GM10248 (cell line): ENCODE data around the gene STARD13.

Experiments
- CTCF ChIA-PET: fragments of 300-600 bp; sonication (Branson Sonifier 250); formaldehyde crosslinking; extraction: SDS; loops from one replicate; lab custom pipeline; 2021; ENCODE audit warnings: antibody characterized with exemption; lab: Yijun Ruan, JAX
- POLR2A ChIA-PET: fragments of 350-650 bp; sonication (Branson Sonifier 250); formaldehyde crosslinking; extraction: SDS; loops from one replicate; lab custom pipeline; 2020; ENCODE audit warnings: antibody characterized with exemption; lab: Yijun Ruan, JAX
- DNase-seq: peaks from one replicate; pipeline ENCODE4 v3.0.0; 2012; ENCODE audit errors: extremely low spot score
- TF ChIP-seq, protein P1 (sequence below): IDR thresholded peaks from 2 replicates; pipeline ENCODE4 v1.5.1; 2012; ENCODE audit warnings: mild to moderate bottlenecking, low read depth; ENCODE audit errors: extremely low read depth, missing control alignments, control extremely low read depth

Gene STARD13

DNA sequence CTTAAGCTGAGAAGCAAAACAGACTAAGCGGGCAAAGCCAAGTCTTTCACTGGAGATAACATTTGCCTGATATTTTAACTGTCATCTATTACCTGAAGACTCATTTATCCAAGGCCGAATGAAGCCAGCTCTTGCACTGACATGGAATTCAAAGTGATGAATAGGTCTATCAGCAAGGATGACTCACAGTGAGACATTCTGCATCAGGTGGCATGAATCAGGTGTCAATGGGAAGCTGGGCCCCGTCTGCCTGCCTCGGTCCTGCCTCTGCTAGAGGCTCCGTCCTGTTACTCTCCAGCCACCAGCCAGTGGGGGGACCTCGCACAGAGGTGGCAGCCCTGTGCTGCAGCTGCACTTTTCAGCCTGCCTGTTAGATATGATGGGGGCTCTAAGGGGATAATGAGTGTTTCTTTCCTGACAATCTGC, 23.5 kb downstream of the STARD13 start:
- CTCF ChIA-PET = interaction anchor here (0.8 to 1.2 kb wide), 2 partner anchors 185 to 191 kb away, joined by 3 to 4 read pairs; no protein-coding TSS in a partner anchor
- POLR2A ChIA-PET = interaction anchor here (0.6 kb wide), 1 partner anchor 11 kb away, joined by 3 read pairs; no protein-coding TSS in a partner anchor
- no peak for DNase-seq
- TF ChIP-seq, protein P1, sequence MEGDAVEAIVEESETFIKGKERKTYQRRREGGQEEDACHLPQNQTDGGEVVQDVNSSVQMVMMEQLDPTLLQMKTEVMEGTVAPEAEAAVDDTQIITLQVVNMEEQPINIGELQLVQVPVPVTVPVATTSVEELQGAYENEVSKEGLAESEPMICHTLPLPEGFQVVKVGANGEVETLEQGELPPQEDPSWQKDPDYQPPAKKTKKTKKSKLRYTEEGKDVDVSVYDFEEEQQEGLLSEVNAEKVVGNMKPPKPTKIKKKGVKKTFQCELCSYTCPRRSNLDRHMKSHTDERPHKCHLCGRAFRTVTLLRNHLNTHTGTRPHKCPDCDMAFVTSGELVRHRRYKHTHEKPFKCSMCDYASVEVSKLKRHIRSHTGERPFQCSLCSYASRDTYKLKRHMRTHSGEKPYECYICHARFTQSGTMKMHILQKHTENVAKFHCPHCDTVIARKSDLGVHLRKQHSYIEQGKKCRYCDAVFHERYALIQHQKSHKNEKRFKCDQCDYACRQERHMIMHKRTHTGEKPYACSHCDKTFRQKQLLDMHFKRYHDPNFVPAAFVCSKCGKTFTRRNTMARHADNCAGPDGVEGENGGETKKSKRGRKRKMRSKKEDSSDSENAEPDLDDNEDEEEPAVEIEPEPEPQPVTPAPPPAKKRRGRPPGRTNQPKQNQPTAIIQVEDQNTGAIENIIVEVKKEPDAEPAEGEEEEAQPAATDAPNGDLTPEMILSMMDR = no peak

DNA sequence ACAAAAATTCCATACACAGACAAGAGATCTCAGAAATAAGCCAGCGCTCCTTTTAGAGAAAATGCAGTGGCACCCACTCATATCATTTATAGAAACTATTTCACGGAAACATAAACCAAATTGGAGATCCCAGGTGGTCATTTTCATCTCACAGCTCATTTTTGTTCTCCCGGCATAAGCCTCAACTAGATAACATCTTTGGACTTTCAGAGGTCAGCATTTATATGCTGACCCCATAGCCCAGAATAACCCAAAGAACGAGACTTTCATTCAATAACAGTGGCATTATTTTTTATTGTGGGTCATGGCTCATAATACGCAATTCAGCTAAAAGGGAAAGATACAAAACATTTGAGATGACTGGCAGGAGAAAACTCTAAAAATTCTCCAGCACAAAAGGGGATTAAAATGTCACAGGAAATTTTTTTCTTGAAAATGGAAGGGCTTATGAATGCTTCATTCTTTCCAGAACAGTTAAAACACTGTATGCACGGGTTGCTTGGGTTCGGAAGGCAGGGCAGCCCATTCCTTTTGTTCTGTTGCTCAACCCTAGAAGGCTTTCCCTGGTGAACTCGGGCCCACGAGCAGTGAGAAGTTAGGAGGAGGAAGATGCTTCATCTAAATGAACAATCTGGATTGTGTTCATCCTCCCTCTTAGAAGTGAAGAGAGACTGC, 24.0 kb downstream of the STARD13 start:
- TF ChIP-seq, protein P1 = no peak
- DNase-seq = no peak
- ChIA-PET POLR2A (no interaction called here), CTCF (interaction anchor here (0.6 to 1.5 kb wide), 4 partner anchors 9 to 192 kb away, joined by 3 to 4 read pairs (median 4); no protein-coding TSS in a partner anchor)

DNA sequence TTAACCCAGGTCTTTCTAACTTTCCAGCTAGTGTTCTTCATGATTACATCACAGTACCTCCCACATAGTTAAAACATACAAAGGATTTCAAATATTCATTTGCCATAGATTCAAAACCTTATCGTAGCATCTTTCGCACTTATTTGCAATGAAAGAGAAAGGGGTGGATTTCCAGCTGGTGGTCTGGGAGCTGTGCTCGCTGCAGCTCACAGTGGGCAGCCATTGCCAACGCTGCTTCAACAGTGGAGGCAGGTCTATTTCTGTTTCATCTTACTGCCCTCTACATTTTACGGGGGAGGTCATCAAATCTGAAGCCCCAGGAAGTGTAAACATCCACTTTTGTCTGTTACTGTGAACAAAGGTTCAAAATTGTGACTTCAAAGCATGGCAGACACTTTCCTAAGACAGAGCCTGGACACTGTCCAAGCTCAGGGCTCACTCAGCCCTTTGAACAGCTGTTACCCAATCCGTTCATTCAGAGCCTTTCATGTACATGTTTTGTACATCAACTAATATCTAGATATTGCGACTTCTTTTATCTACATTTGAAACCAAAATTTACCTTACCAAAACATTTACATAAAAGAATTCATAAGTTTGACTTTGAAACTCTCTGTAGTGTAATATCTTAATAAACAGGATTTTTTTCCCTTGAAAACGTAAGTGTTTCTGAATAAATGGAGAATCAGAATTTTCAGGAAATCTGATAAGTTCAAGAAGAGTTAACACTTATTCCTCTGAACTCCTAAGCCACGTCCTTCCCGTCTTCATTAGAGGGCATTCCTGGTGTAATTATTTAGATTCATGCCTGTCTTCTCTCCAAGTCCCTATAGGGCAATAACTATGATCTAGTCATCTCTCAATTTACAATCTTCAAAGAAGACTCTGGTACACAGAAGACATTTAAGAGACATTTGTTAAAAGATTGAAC, 25.1 kb downstream of the STARD13 start:
- DNase-seq = no peak
- POLR2A ChIA-PET = no interaction called here
- TF ChIP-seq, protein P1 = no peak
- CTCF ChIA-PET = interaction anchor here (0.6 to 1.5 kb wide), 2 partner anchors 10 to 19 kb away, joined by 3 to 4 read pairs; no protein-coding TSS in a partner anchor

DNA sequence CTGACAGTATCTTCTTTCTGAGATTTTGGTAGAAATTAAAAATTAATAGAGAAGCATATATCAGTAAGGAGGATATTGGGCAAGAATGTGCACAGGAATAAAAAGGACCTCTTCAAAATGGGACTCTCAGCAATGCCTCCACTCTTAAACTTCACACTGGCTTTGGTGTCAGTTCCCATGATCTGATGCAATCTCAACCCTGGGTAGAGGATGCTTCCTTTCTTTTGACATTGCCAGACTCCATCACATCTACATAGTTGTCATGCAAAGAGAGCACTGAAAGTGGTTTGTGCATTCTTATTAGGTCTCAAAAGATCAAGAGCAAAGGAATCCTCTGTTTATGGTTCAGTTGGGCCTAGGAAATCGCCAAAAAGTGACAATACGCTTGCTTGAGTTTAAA, 26.3 kb downstream of the STARD13 start:
- ChIA-PET POLR2A (no interaction called here), CTCF (no interaction called here)
- TF ChIP-seq, protein P1 = no peak
- no peak for DNase-seq

DNA sequence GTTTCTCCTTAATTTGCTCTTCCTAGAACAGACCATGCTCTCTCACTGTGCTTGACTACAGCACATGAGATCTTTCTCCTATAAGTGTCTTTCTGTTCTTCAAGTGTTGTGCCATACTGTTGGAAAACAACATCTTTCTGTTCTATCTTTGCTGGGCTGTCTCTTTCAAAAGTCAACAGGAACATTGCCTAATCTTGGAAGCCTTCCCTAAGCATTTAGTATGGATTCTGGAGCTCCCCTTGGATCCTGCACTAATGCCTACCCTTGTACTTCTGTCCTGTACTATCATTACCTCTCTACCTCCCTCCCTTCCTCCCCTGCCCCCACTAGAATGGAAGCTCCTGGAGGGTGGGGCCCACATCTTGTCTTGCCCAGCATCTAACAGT, 26.8 kb downstream of the STARD13 start:
- CTCF ChIA-PET = no interaction called here
- TF ChIP-seq, protein P1 = no peak
- POLR2A ChIA-PET = no interaction called here
- DNase-seq = no peak
